Astrocyte of the cerebellum (primary cell): ENCODE measurements around the gene ISLR.
"Not testable (repeated sequence)": the region's sequence is repeated elsewhere in the genome, so short reads cannot be mapped to it uniquely, and the experiment has no call there.

Experiments used
- DNase-seq: peaks from one replicate; pipeline ENCODE4 v3.0.0-alpha.2; 2011; ENCODE audit warnings: low read depth
- H3K4me3 ChIP-seq: 2 replicates; pipeline ENCODE4 v1.5.1; 2011; ENCODE audit warnings: mild to moderate bottlenecking, low read depth, low read length, moderate library complexity
- in situ Hi-C: cut with HindIII; loops from 2 replicates; pipeline ENCODE4 v1.10.0; 2017; ENCODE audit warnings: low sequenced_read_pairs
- TF ChIP-seq, protein P1 (sequence below): IDR thresholded peaks from 2 replicates; pipeline ENCODE4 v1.5.1; 2012; ENCODE audit warnings: low read length, low read depth, moderate library complexity, mild to moderate bottlenecking; ENCODE audit errors: missing control alignments

Gene ISLR

DNA sequence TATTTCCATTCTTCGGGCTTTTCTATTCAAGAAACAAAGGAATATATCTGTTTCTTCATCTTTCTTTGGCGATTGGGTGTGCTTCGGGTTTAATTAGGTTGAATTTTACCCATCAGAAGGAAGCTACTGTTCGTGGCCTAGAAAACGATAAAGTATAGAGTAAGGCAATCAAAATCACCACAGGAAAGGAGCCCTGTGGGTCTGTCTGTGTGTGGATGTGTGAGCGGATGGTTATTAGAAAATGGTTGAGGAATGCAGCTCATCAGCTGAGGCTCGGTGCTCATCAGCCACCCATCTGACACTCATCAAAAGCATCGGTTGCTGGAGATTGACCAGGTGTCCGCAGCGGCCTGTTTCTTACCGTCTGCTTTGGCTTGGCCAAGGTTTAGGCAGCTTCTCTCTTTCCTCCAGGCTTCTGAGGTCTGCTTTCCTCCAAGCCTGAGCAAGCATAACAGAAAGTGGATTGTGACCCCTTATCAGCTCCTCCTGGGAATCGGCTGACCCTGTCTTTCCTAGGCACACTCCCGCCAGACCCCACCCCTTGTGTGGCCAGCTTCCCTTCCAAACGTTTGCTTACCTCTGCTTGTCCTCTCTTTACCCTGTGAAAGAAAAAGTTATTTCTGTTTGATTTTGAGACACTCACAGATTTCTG, 17.6 kb upstream of the ISLR start:
- DNase-seq: no peak
- TF ChIP-seq, protein P1, sequence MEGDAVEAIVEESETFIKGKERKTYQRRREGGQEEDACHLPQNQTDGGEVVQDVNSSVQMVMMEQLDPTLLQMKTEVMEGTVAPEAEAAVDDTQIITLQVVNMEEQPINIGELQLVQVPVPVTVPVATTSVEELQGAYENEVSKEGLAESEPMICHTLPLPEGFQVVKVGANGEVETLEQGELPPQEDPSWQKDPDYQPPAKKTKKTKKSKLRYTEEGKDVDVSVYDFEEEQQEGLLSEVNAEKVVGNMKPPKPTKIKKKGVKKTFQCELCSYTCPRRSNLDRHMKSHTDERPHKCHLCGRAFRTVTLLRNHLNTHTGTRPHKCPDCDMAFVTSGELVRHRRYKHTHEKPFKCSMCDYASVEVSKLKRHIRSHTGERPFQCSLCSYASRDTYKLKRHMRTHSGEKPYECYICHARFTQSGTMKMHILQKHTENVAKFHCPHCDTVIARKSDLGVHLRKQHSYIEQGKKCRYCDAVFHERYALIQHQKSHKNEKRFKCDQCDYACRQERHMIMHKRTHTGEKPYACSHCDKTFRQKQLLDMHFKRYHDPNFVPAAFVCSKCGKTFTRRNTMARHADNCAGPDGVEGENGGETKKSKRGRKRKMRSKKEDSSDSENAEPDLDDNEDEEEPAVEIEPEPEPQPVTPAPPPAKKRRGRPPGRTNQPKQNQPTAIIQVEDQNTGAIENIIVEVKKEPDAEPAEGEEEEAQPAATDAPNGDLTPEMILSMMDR: no peak
- H3K4me3 ChIP-seq: no peak overlapping the region
- in situ Hi-C loops: no loop called here

DNA sequence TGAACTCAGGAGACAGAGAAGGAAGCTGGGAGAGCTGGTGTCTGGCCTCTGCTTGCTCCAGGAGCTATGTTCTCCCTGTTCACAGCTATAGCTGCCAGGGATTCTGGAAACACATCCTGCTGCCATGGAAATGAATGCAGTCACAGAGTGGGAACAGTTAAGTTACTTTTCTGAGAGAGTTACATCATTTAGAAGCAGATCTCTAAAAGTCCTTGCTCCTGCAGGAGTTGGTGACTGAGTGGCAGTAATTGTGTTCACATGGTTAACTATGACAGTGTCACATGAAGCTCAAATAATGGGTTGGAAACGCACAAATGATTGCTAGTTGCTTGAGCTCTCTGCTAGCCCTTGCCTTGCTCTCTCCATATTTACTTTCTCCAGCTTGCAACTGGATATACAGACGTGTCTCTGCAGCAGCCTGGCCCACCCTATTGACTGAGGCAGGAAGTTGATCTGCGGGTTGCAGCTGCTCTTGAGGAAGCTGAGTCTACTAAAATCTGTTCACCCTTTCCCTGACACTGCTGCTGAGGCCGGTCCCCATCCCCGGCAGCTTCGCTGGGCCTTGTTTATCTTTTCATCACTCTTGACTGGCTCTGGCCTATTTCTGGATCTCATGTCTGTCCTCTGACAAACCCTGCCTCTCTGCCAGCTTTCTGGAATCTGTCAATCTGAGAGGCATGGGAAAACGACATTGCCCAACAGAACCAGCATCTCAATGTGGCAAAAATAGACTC, 16.7 kb upstream of the ISLR start:
- in situ Hi-C loops: no loop called here
- TF ChIP-seq, protein P1: no peak
- DNase-seq: no peak
- H3K4me3 ChIP-seq: no peak overlapping the region

DNA sequence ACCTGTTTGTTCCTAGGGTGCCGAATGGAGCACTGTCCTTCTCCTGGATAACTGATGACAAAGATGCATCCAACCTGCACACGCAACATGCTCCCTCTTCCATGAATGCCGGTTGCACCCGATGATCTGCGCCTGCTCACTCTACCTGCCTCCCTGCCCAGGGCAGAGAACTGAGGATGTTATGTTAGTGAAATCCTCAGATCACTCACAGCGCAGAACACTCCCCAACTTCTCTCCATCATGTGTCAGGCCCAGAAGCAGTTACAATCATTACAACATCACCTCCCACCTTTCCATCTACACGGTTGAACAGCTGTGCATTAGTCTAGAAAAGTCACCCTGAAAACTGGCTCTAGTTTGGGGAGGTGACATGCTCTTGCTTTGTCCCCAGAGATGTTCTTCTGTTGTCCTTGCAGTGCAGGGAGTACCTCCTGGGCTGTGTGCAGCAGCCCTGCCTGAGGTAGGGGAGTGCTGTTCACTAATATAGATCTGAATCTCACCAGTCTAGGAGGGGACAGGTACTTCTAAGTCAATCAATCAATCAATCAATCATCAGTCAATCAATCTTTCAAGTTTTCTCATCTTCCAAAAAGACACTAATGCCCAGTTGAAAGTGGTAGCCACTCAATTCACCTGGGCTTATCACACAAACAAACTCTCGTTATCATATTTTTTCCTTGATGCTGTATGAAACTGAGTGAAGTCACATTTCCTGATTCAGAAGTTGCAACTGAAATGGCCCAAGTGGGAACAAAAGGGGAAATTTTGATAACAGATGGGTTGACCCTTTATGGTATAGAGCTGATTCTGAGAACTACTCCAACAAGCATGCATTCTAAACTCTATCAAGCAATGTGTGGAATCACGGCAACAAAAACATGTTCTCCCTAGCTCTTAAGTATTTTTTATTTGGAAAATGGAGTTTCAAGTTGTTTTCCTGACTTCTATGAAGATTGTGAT, 15.4 kb upstream of the ISLR start:
- no peak for DNase-seq
- TF ChIP-seq, protein P1: no peak
- no peak overlapping the region for H3K4me3 ChIP-seq

DNA sequence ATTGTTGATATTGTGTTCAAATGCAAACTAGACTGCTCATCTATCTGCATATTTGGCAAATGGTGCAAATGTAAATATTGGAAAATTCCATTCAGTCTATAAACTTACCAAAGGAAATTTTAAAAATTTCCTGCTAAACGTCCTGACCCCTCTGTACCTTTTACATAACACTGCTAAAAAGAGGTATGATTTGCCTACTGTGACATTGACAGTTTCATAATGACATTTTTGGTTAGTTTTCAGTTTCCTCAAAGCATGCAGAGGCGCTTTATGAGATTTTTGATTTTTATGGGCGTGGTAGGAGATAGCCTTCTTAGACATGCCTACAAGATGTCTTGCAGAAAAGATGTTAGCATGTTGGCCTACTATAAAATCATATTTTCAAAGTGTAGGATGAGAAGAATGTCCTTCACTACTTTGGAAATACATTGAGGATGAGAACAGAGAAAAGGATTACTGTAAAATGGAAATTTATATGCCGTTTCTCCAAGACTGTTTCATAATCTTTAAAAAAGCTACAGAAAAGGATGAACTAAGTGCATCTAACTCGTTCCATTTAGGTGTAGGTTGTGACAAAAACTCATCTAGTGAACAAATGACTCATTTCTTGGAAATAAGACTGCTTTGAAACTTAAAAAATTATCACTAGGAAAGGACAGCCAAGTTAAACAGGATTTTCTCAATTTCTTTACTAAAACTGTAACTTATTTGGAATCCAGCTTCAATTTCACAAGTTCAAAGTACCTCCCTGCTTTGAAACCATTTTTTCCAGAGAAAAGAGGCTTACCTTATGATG, 14.5 kb upstream of the ISLR start:
- H3K4me3 ChIP-seq: no peak overlapping the region
- in situ Hi-C loops: no loop called here
- DNase-seq: no peak
- TF ChIP-seq, protein P1: no peak

More for the DNA sequence above, 15.4 kb upstream of the ISLR start:
- in situ Hi-C loops: no loop called here

DNA sequence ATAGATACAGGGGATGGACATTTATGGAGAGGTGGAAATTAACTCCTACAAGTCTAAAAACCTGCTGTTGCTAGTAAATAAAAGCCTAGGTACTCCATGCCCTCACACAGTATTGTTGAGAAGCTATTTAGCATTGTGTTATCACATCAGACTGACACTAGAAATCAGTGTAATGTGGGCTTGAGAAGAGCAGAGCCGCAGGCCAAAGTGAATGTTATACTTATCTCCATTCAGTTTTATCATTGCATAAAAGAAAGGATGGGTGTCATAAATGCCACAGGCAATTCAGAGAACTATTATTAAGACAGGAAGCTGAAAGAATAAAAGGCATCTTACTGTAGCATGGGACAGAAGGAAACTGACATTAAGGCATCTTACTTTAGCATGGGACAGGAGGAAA, 13.7 kb upstream of the ISLR start:
- TF ChIP-seq, protein P1: no peak
- DNase-seq: no peak
- in situ Hi-C loops: no loop called here
- H3K4me3 ChIP-seq: no peak overlapping the region

DNA sequence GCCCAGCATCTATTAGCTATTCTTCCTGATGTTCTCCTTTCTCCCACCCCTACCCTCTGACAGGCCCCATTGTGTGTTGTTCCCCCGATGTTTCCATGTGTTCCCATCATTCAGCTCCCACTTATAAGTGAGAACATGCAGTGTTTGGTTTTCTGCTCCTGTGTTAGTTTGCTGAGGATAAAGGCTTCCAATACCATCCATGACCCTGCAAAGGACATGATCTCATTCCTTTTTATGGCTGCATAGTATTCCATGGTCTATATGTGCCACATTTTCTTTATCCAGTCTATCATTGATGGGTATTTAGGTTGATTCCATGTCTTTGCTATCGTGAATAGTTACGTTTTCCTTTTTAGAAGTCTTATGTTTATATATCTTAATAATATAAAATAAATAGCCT, 13.1 kb upstream of the ISLR start:
- in situ Hi-C loops, H3K4me3 ChIP-seq, DNase-seq: not testable (repeated sequence)

DNA sequence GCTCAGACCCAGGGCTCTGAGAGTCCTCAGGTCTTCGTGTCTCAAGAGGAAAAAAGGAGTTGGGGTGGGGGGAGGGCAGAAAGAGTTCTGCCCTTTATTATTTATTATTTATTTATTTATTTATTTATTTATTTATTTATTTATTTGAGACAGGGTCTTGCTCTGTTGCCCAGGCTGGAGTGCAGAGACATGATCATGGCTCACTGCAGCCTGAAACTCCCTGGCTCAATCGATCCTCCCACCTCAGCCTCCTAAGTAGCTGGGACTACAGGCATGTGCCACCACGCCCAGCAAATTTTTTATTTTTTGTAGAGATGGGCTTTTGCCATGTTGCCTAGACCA, 11.3 kb upstream of the ISLR start:
- H3K4me3 ChIP-seq, DNase-seq, in situ Hi-C loops: not testable (repeated sequence)
